ENCODE data around the gene PGAP6.
A peak's percentile ranks its signal among the peaks of the same experiment; 100 is the strongest.

Gene PGAP6

GRCh38 chr16:354291-354881, 27.4 kb downstream of the PGAP6 start:
- DNase-seq (ENCODE audit: extremely low spot score), result no peak
- ChIA-PET CTCF (no interaction called here), POLR2A (interaction anchor here (2.0 kb wide), 1 partner anchor 119 kb away, joined by 4 read pairs; no protein-coding TSS in a partner anchor)
- no peak for TF ChIP-seq FOXA1 (IDR thresholded peaks at IDR 0.05)
- no peak for TF ChIP-seq LEF1 (IDR thresholded peaks at IDR 0.05; ENCODE audit: borderline replicate concordance)
- TF ChIP-seq ELF4 (IDR thresholded peaks at IDR 0.05), result no peak

- DNase-seq (ENCODE audit: extremely low spot score), result no peak
- TF ChIP-seq SP1 (IDR thresholded peaks at IDR 0.05) (no peak), LEF1 (IDR thresholded peaks at IDR 0.05; ENCODE audit: borderline replicate concordance) (no peak), ARNT (IDR thresholded peaks at IDR 0.05) (no peak), ZNF384 (IDR thresholded peaks at IDR 0.05) (no peak), FOXM1 (IDR thresholded peaks at IDR 0.05; ENCODE audit: borderline replicate concordance) (no peak), SUZ12 (IDR thresholded peaks at IDR 0.05) (no peak), ELF4 (IDR thresholded peaks at IDR 0.05) (no peak), CTBP1 (IDR thresholded peaks at IDR 0.05; ENCODE audit: borderline replicate concordance) (no peak), NFRKB (IDR thresholded peaks at IDR 0.05) (no peak), L3MBTL2 (conservative IDR thresholded peaks at IDR 0.05) (no peak), FOXK2 (IDR thresholded peaks at IDR 0.05) (no peak), PKNOX1 (IDR thresholded peaks at IDR 0.05) (no peak), BHLHE40 (IDR thresholded peaks at IDR 0.05; ENCODE audit: borderline replicate concordance) (no peak), TARDBP (IDR thresholded peaks at IDR 0.05) (no peak), FOXA1 (IDR thresholded peaks at IDR 0.05) (no peak), HDGF (IDR thresholded peaks at IDR 0.05; ENCODE audit: borderline replicate concordance) (no peak)
- CTCF ChIA-PET, result no interaction called here
- POLR2A ChIA-PET, result interaction anchor here (2.0 kb wide), 1 partner anchor 118 kb away, joined by 4 read pairs; no protein-coding TSS in a partner anchor
Observed at GRCh38 chr16:353404-354290, 28.1 kb downstream of the PGAP6 start.

GRCh38 chr16:352547-353403, 29.0 kb downstream of the PGAP6 start, which contains the start of gene AXIN1:
AXIN1 (minus strand) TSS chr16:352723; CDS start chr16:347025, 5,698 bp downstream.
- TF ChIP-seq ELF4 (IDR thresholded peaks at IDR 0.05), result no peak
- TF ChIP-seq FOXM1 (IDR thresholded peaks at IDR 0.05; ENCODE audit: borderline replicate concordance), result no peak
- TF ChIP-seq TARDBP (IDR thresholded peaks at IDR 0.05), result no peak
- TF ChIP-seq NFRKB (IDR thresholded peaks at IDR 0.05), result no peak
- TF ChIP-seq L3MBTL2 (conservative IDR thresholded peaks at IDR 0.05), result no peak
- POLR2A ChIA-PET, result interaction anchor here (1.3 to 2.0 kb wide), 2 partner anchors 18 to 117 kb away, joined by 4 read pairs; partner anchors contain the start of gene MRPL28
- DNase-seq (ENCODE audit: extremely low spot score), result peak; percentile 97
- CTCF ChIA-PET, result interaction anchor here (0.6 kb wide), 1 partner anchor 171 kb away, joined by 3 read pairs; no protein-coding TSS in a partner anchor

GRCh38 chr16:351804-352520, 29.8 kb downstream of the PGAP6 start:
- TF ChIP-seq ELF4 (IDR thresholded peaks at IDR 0.05), result no peak
- no peak for TF ChIP-seq NFRKB (IDR thresholded peaks at IDR 0.05)
- no peak for TF ChIP-seq SP1 (IDR thresholded peaks at IDR 0.05)
- no peak; the same call in 1 of the 2 replicates for TF ChIP-seq L3MBTL2 (conservative IDR thresholded peaks at IDR 0.05)
- TF ChIP-seq HDGF (IDR thresholded peaks at IDR 0.05; ENCODE audit: borderline replicate concordance), result no peak
- TF ChIP-seq BHLHE40 (IDR thresholded peaks at IDR 0.05; ENCODE audit: borderline replicate concordance), result no peak
- TF ChIP-seq TARDBP (IDR thresholded peaks at IDR 0.05), result no peak
- no peak for TF ChIP-seq PKNOX1 (IDR thresholded peaks at IDR 0.05)
- TF ChIP-seq LEF1 (IDR thresholded peaks at IDR 0.05; ENCODE audit: borderline replicate concordance), result no peak
- TF ChIP-seq FOXA1 (IDR thresholded peaks at IDR 0.05), result no peak
- no peak for TF ChIP-seq FOXM1 (IDR thresholded peaks at IDR 0.05; ENCODE audit: borderline replicate concordance)
- no peak for TF ChIP-seq SUZ12 (IDR thresholded peaks at IDR 0.05)
- no peak for TF ChIP-seq FOXK2 (IDR thresholded peaks at IDR 0.05)
- TF ChIP-seq CTBP1 (IDR thresholded peaks at IDR 0.05; ENCODE audit: borderline replicate concordance), result no peak
- TF ChIP-seq ZNF384 (IDR thresholded peaks at IDR 0.05), result no peak
- no peak for TF ChIP-seq ARNT (IDR thresholded peaks at IDR 0.05)
- ChIA-PET POLR2A (interaction anchor here (1.0 to 2.0 kb wide), 4 partner anchors 19 to 118 kb away, joined by 3 to 6 read pairs (median 4); partner anchors contain the start of genes FAM234A and MRPL28), CTCF (interaction anchor here (0.5 to 0.6 kb wide), 2 partner anchors 35 to 170 kb away, joined by 3 read pairs; no protein-coding TSS in a partner anchor)
- no peak for DNase-seq (ENCODE audit: extremely low spot score)

- POLR2A ChIA-PET, result interaction anchor here (1.6 kb wide), 1 partner anchor 70 kb away, joined by 3 read pairs; the partner anchor contains the start of gene ARHGDIG
- TF ChIP-seq TARDBP (IDR thresholded peaks at IDR 0.05) (no peak), PKNOX1 (IDR thresholded peaks at IDR 0.05) (no peak; the same call in 1 of the 2 replicates), SP1 (IDR thresholded peaks at IDR 0.05) (no peak), BHLHE40 (IDR thresholded peaks at IDR 0.05; ENCODE audit: borderline replicate concordance) (no peak), ARNT (IDR thresholded peaks at IDR 0.05) (no peak)
- no peak for DNase-seq (ENCODE audit: extremely low spot score)
- CTCF ChIA-PET, result interaction anchor here (0.6 to 0.8 kb wide), 2 partner anchors 12 to 19 kb away, joined by 3 read pairs; no protein-coding TSS in a partner anchor
Observed at GRCh38 chr16:350203-350602, 31.6 kb downstream of the PGAP6 start.
